Tibial artery (tissue), 4 donors: ENCODE data around the gene PTGIR.

Experiments
- DNase-seq, 2 donors: peaks; one replicate each; pipeline ENCODE4 v3.0.0-alpha.2; 2019
- H3K27ac ChIP-seq, 2 donors: fragments of 200-600 bp; sonication (generic) in 1 of 2; 1 replicate in 1 of 2; 2 replicates in 1 of 2; pipeline ENCODE4 v1.5.1; 2018 to 2019; ENCODE audit warnings: mild to moderate bottlenecking in 1 of 2
- H3K27me3 ChIP-seq, 2 donors: fragments of 200-600 bp; sonication (generic) in 1 of 2; one replicate each; pipeline versions ENCODE4 v1.5.1 to v1.6.0; 2016 to 2019
- H3K36me3 ChIP-seq, 3 donors: fragments of 200-600 bp; sonication (generic) in 2 of 3; one replicate each; pipeline ENCODE4 v1.5.1; 2016 to 2019; ENCODE audit warnings: mild to moderate bottlenecking in 2 of 3
- H3K4me1 ChIP-seq, 4 donors: fragments of 200-600 bp; sonication (generic) in 2 of 4; 1 replicate in 3 of 4; 2 replicates in 1 of 4; pipeline ENCODE4 v1.5.1; 2016 to 2019
- H3K4me3 ChIP-seq, 2 donors: fragments of 200-600 bp; sonication (generic) in 1 of 2; 1 replicate in 1 of 2; 2 replicates in 1 of 2; pipeline ENCODE4 v1.5.1; 2018 to 2019; ENCODE audit warnings: mild to moderate bottlenecking in 2 of 2
- H3K9me3 ChIP-seq, 3 donors: fragments of 200-600 bp; sonication (generic) in 1 of 3; one replicate each; pipeline ENCODE4 v1.5.1; 2016 to 2019
- CTCF ChIP-seq, 2 experiments: fragments of 200-600 bp in 1 of 2; fragments of 450-650 bp in 1 of 2; IDR thresholded peaks; one replicate each; pipeline ENCODE4 v1.5.1; 2017 to 2019; ENCODE audit warnings: antibody characterized with exemption in 2 of 2, mild to moderate bottlenecking in 1 of 2, moderate library complexity in 1 of 2
- intact Hi-C: fragments of 100-400 bp; cut with DNase I; formaldehyde crosslinking; loops from one replicate; pipeline ENCODE4 v1.15.0; 2023; ENCODE audit warnings: low total_unique reads

PTGIR gene

GRCh38 chr19:46634656-46635218 is 9.8 kb upstream of the PTGIR start:
- Histone ChIP-seq H3K36me3 (no peaks in the 10 kb centered on the region), H3K9me3 (no peaks in the 10 kb centered on the region), H3K27me3 (no peaks in the 10 kb centered on the region), H3K4me3 (peak overlapping the region; percentile 45 to 53), H3K4me1 (peaks cover 0 to 40% (median 30%) of the 10 kb centered on the region in 4 donors), H3K27ac (peak overlapping the region; percentile 33 to 65)
- intact Hi-C loops, result no loop called here
- no peak for DNase-seq
- TF ChIP-seq CTCF (IDR thresholded peaks at IDR 0.05), result no peak

GRCh38 chr19:46634045-46634655 is 9.3 kb upstream of the PTGIR start:
- intact Hi-C loops, result no loop called here
- TF ChIP-seq CTCF (IDR thresholded peaks at IDR 0.05), result no peak
- Histone ChIP-seq H3K9me3 (no peaks in the 10 kb centered on the region), H3K27ac (peak overlapping the region; percentile 33 to 65), H3K27me3 (no peaks in the 10 kb centered on the region), H3K4me1 (peaks cover 0 to 37% (median 26%) of the 10 kb centered on the region in 4 donors), H3K4me3 (peak overlapping the region; percentile 45 to 53), H3K36me3 (no peaks in the 10 kb centered on the region)
- DNase-seq, result peak; percentile 75 to 93

- no peaks in the 10 kb centered on the region for H3K9me3 ChIP-seq
- no peaks in the 10 kb centered on the region for H3K36me3 ChIP-seq
- no peak overlapping the region for H3K4me3 ChIP-seq
- no peaks in the 10 kb centered on the region for H3K27me3 ChIP-seq
- TF ChIP-seq CTCF (IDR thresholded peaks at IDR 0.05), result no peak
- H3K27ac ChIP-seq, result peak overlapping the region in 1 of 2 donors; percentile 58
- peaks cover 0 to 32% (median 21%) of the 10 kb centered on the region in 4 donors for H3K4me1 ChIP-seq
- no peak for DNase-seq
- intact Hi-C loops, result no loop called here
Observed at GRCh38 chr19:46633130-46633529, 8.2 kb upstream of the PTGIR start.

- Histone ChIP-seq H3K36me3 (no peaks in the 10 kb centered on the region), H3K27ac (peak overlapping the region in 1 of 2 donors; percentile 7), H3K4me3 (no peak overlapping the region), H3K9me3 (no peaks in the 10 kb centered on the region), H3K27me3 (no peaks in the 10 kb centered on the region), H3K4me1 (peaks cover 0 to 40% (median 26%) of the 10 kb centered on the region in 4 donors)
- DNase-seq, result peak in 1 of 2 donors; percentile 57
- intact Hi-C loops, result no loop called here
- TF ChIP-seq CTCF (IDR thresholded peaks at IDR 0.05), result no peak
Observed at GRCh38 chr19:46631481-46631880, 6.6 kb upstream of the PTGIR start.

- DNase-seq, result no peak
Observed at GRCh38 chr19:46630586-46631205, 5.8 kb upstream of the PTGIR start.

More at GRCh38 chr19:46630586-46631205, 5.8 kb upstream of the PTGIR start:
- TF ChIP-seq CTCF (IDR thresholded peaks at IDR 0.05), result no peak
- H3K27me3 ChIP-seq, result no peaks in the 10 kb centered on the region
- no peaks in the 10 kb centered on the region for H3K36me3 ChIP-seq
- intact Hi-C loops, result no loop called here
- H3K4me3 ChIP-seq, result no peak overlapping the region
- H3K4me1 ChIP-seq, result peaks cover 0 to 48% (median 34%) of the 10 kb centered on the region in 4 donors
- no peaks in the 10 kb centered on the region for H3K9me3 ChIP-seq
- H3K27ac ChIP-seq, result peak overlapping the region in 1 of 2 donors; percentile 7
